KOPT-K1 (cell line): ENCODE measurements around the gene PCDHB9.
"Not testable (repeated sequence)": the region's sequence is repeated elsewhere in the genome, so short reads cannot be mapped to it uniquely, and the experiment has no call there.

Experiments
- H3K27ac ChIP-seq: fragments of 200-600 bp; sonication (generic); 2 replicates; pipeline ENCODE4 v1.5.1; 2016; ENCODE audit warnings: antibody characterized with exemption, mild to moderate bottlenecking, low read depth, low read length; ENCODE audit not compliant: poor library complexity, severe bottlenecking
- H3K36me3 ChIP-seq: fragments of 200-600 bp; sonication (generic); 2 replicates; pipeline ENCODE4 v1.5.1; 2017; ENCODE audit warnings: antibody characterized with exemption, mild to moderate bottlenecking, low read length, moderate library complexity; ENCODE audit not compliant: insufficient read depth
- H3K9me3 ChIP-seq: fragments of 200-600 bp; sonication (generic); 2 replicates; pipeline ENCODE4 v1.5.1; 2017; ENCODE audit warnings: antibody characterized with exemption, low read length, mild to moderate bottlenecking; ENCODE audit not compliant: insufficient read depth, poor library complexity, severe bottlenecking

PCDHB9 gene

DNA sequence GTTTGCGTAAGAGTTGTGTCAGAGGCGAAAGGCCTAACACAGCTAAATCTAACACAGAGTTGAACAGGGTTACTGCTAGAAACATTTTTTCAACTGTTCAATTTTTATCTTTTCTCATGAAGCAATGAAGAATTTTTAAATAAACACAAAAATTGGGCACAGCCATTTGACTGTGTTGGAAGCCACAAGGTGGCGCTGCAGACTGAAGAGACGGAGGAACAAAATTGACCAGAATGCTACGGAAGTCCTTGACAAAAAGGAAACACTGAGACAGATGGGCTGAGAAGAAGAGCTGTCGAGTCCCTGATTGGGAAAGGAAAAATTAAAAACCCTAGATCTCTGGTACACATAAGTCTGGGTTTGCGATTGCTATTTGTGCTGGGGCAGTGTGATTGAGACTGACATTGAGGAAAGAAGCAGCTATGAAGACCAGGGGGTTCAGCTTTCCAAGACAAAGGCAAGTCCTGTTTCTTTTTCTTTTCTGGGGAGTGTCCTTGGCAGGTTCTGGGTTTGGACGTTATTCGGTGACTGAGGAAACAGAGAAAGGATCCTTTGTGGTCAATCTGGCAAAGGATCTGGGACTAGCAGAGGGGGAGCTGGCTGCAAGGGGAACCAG lies at the start of gene PCDHB9:
TSS of gene PCDHB9 (plus strand) at position 265 of the 616 bp plus-strand sequence. CDS start at position 423, 158 bp downstream.
- no peaks in the 10 kb centered on the region for H3K36me3 ChIP-seq
- no peaks in the 10 kb centered on the region for H3K9me3 ChIP-seq
- H3K27ac ChIP-seq = no peak within 1 kb of the TSS

GRCh38 chr5:141137346-141137745 lies 49.6 kb upstream of the PCDHB9 start:
- not testable (repeated sequence) for H3K36me3 ChIP-seq, H3K27ac ChIP-seq
- peaks cover 22% of the 10 kb centered on the region for H3K9me3 ChIP-seq

DNA sequence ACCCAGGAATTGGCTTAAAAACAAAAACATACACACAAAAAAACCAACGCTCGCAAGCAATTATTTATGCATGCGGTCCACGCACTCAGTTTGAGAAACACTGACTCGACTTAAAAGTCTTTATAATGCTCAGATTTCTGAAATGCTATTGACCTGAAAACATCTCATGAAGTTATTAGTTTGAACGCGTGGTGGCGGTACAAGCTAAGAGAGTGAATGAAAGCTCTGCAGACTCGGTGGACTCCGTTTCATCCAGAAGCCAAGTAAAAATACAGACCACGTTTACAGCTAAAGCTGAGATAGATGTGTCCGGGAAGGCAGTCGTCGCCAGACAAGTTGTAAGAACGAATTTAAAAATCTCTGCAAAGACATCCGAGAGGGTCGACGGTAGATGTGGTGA lies 37.1 kb upstream of the PCDHB9 start, which contains the start of gene PCDHB6:
TSS of gene PCDHB6 (plus strand) at position 246 of the 400 bp plus-strand sequence. CDS start 201 bp downstream, outside the sequence.
- no peaks in the 10 kb centered on the region for H3K36me3 ChIP-seq
- no peaks in the 10 kb centered on the region for H3K9me3 ChIP-seq
- no peak within 1 kb of the TSS for H3K27ac ChIP-seq

DNA sequence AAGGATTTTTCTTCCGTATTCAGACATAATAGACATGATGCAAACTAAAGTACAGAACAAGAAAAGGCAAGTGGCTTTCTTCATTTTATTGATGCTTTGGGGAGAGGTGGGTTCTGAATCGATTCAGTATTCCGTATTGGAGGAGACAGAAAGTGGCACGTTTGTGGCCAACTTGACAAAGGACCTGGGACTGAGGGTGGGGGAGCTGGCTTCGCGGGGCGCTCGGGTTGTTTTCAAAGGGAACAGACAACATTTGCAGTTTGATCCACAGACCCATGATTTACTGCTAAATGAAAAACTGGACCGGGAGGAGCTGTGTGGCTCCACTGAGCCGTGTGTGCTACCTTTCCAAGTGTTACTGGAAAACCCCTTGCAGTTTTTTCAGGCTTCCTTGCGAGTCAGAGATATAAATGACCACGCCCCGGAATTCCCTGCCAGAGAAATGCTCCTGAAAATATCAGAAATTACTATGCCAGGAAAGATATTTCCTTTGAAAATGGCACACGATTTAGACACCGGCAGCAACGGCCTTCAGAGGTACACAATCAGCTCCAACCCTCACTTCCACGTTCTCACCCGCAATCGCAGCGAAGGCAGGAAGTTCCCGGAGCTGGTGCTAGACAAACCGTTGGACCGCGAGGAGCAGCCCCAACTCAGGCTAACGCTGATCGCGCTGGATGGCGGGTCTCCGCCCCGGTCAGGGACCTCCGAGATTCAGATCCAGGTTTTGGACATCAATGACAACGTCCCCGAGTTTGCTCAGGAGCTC lies 36.6 kb upstream of the PCDHB9 start:
- Histone ChIP-seq H3K9me3 (no peaks in the 10 kb centered on the region), H3K27ac (no peak overlapping the region), H3K36me3 (no peaks in the 10 kb centered on the region)

DNA sequence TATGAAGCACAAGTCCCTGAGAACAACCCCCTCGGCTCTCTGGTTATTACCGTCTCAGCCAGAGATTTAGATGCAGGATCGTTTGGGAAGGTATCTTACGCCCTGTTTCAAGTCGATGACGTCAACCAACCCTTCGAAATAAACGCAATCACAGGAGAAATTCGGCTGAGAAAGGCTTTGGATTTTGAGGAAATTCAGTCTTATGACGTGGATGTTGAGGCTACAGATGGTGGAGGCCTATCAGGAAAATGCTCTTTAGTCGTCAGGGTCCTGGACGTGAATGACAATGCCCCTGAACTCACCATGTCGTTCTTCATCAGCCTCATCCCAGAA lies 36.0 kb upstream of the PCDHB9 start:
- Histone ChIP-seq H3K9me3 (no peaks in the 10 kb centered on the region), H3K27ac (no peak overlapping the region), H3K36me3 (no peaks in the 10 kb centered on the region)

DNA sequence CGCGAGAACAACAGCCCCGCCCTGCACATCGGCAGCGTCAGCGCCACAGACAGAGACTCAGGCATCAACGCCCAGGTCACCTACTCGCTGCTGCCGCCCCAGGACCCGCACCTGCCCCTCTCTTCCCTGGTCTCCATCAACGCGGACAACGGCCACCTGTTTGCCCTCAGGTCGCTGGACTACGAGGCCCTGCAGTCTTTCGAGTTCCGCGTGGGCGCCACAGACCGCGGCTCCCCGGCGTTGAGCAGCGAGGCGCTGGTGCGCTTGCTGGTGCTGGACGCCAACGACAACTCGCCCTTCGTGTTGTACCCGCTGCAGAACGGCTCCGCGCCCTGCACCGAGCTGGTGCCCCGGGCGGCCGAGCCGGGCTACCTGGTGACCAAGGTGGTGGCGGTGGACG lies 35.3 kb upstream of the PCDHB9 start:
- not testable (repeated sequence) for H3K9me3 ChIP-seq

DNA sequence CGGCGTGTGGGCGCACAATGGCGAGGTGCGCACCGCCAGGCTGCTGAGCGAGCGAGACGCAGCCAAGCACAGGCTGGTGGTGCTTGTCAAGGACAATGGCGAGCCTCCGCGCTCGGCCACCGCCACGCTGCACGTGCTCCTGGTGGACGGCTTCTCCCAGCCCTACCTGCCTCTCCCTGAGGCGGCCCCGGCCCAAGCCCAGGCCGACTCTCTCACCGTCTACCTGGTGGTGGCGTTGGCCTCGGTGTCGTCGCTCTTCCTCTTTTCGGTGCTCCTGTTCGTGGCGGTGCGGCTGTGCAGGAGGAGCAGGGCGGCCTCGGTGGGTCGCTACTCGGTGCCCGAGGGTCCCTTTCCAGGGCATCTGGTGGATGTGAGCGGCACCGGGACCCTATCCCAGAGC lies 34.9 kb upstream of the PCDHB9 start:
- not testable (repeated sequence) for H3K36me3 ChIP-seq, H3K9me3 ChIP-seq, H3K27ac ChIP-seq

More for the DNA sequence above, 35.3 kb upstream of the PCDHB9 start:
- H3K27ac ChIP-seq, H3K36me3 ChIP-seq: not testable (repeated sequence)

- Histone ChIP-seq H3K27ac (no peak overlapping the region), H3K36me3 (no peaks in the 10 kb centered on the region), H3K9me3 (no peaks in the 10 kb centered on the region)
Measured at GRCh38 chr5:141155540-141156374, 31.2 kb upstream of the PCDHB9 start.

GRCh38 chr5:141157356-141157755 lies 29.6 kb upstream of the PCDHB9 start:
- not testable (repeated sequence) for H3K36me3 ChIP-seq, H3K9me3 ChIP-seq, H3K27ac ChIP-seq

- H3K9me3 ChIP-seq, H3K36me3 ChIP-seq: not testable (repeated sequence)
Measured at GRCh38 chr5:141157901-141158300, 29.1 kb upstream of the PCDHB9 start.

GRCh38 chr5:141172381-141173204 lies 14.4 kb upstream of the PCDHB9 start, which contains the start of gene PCDHB7:
Gene PCDHB7, plus strand, starts transcription at chr5:141172644. Its CDS starts 192 bp downstream, at chr5:141172836.
- Histone ChIP-seq H3K9me3 (no peaks in the 10 kb centered on the region), H3K27ac (no peak within 1 kb of the TSS), H3K36me3 (no peaks in the 10 kb centered on the region)

More at GRCh38 chr5:141157901-141158300, 29.1 kb upstream of the PCDHB9 start:
- H3K27ac ChIP-seq = not testable (repeated sequence)

GRCh38 chr5:141174291-141175104 lies 12.5 kb upstream of the PCDHB9 start:
- not testable (repeated sequence) for H3K9me3 ChIP-seq, H3K27ac ChIP-seq, H3K36me3 ChIP-seq

DNA sequence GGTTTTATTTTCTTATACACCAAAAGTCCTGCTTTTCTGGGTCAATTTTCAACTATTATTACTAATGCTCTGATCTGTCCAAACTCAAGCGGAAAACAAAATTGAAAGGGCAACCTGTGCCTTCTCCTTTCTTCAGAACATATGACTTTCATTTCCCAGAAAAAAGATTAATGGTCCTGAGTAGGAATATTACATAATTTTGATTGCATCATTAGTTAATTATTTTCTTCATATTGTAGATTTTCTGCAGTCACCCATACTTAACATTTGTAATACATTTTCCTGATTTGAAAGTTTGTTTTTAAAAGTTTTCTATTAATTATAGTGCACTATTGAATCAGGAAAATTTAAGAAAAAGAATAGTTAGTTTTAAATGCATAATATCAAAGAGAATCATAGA lies 11.0 kb upstream of the PCDHB9 start:
- Histone ChIP-seq H3K27ac (no peak overlapping the region), H3K36me3 (no peaks in the 10 kb centered on the region), H3K9me3 (no peaks in the 10 kb centered on the region)
